NCI-H1436 (cell line): ENCODE results near the gene GALNT15.

Experiments
- DNase-seq: peaks from one replicate; lab custom pipeline; 2025; lab: John Stamatoyannopoulos, UW

GALNT15 gene

GRCh38 chr3:16174389-16174788 is at the start of gene GALNT15:
GALNT15 (plus strand) TSS chr3:16174680; CDS start chr3:16175152, 472 bp downstream.
- DNase-seq = no peak

GRCh38 chr3:16126634-16127033 is 47.8 kb upstream of the GALNT15 start:
- no peak for DNase-seq

DNA sequence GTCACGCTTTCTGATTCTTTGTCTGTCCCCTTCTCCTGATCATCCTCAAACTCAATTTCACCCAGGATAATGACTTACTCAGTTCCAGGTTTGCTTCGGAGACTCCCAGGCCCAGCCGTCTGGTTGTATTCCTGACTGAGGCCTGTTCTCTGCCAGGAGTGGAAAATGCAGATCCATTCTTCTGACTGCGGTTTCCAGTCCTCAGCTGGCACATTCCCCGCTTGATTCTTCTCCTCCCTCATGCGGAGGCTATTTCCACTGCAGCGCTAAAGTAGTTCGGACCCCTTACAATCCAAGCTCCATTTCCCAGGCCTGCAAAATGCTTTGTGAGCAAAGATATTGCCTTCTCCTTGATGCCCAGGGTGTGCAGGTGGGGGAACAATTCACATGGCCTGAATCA is 47.2 kb upstream of the GALNT15 start:
- DNase-seq = no peak

DNA sequence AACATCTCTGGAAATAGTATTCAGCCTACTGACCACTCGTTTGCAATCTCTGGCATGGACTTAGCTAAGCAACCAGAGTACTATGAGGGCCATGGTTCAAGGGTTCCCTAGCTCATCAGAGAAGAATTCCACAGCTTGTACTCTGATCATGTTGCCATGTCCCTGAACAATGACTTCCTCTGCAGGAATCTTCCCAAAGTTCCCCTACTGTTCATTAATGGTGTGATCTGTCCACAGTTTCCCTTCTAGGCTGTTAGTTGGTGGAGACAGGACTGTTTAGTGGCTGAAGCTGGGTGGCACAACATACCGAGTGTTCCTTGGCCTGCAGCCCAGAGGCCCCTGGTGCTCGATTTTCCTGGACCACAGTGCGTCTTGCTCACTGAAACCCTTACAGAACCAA is 44.4 kb upstream of the GALNT15 start:
- no peak for DNase-seq

- DNase-seq = no peak
Measured at GRCh38 chr3:16132190-16132589, 42.3 kb upstream of the GALNT15 start.

GRCh38 chr3:16132928-16133327 is 41.6 kb upstream of the GALNT15 start:
- no peak for DNase-seq

- no peak for DNase-seq
Measured at GRCh38 chr3:16134173-16134928, 40.1 kb upstream of the GALNT15 start.

- DNase-seq = no peak
Measured at GRCh38 chr3:16136055-16136454, 38.4 kb upstream of the GALNT15 start.

- DNase-seq = no peak
Measured at GRCh38 chr3:16137044-16137443, 37.4 kb upstream of the GALNT15 start.

DNA sequence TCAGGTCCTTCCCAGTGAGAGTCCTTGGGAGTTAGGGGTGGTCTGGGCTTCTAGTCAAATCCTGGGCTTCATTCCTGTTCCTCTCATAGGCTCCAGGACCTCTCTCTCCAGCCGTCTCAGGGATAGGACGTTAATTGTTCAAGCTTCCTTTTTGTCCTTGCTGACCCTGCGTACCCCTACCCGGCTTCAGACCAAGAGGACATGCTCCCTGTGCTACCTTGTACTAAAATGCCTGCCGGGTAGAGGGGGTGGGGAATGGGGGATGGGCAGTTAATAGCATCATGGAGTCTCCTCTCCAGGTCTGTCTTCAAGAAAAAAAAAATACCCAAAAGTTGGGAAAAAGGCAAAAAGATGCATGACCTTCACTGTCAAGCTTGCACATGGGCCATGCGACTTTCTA is 36.5 kb upstream of the GALNT15 start:
- no peak for DNase-seq

DNA sequence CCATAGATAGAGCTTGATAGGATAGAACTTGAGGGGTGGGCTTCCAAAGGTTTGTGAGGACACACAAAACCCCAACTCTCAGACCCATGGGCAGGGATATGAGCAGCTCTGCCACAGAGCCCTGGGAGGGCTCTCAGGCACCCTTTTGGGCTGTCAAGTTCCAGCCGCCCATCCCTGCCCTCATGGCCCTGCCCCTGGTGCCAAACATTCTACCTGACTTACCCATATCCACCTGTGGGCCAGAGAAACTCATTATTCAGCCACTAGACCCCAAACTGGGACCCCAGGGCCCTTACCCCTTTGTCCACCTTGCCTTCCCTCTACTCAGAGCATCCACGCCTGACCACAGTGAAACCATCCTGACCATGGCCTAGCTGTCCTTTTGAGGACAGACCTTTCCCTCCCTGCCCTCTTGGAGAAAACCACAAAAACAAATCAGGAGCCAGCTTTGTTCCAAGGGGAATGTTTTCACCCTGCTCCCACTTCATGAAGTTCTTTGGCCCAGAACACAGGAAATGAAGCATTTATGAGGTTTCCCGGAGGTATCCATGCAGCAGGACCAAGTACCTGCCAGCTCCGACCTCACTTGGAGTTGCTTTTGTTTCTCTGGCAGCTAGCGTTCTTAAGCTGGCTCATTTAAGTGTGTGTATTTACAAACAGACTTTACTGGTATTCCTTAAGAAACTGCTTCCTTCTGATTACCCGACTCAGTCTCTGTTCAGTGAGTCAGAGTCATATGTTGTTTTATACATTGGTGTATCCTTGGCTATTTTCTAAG is 34.2 kb upstream of the GALNT15 start:
- no peak for DNase-seq

- no peak for DNase-seq
Measured at GRCh38 chr3:16140894-16141285, 33.6 kb upstream of the GALNT15 start.

- DNase-seq = no peak
Measured at GRCh38 chr3:16142350-16143025, 32.0 kb upstream of the GALNT15 start.

GRCh38 chr3:16143861-16144447 is 30.5 kb upstream of the GALNT15 start:
- no peak for DNase-seq

- no peak for DNase-seq
Measured at GRCh38 chr3:16145176-16145575, 29.3 kb upstream of the GALNT15 start.

DNA sequence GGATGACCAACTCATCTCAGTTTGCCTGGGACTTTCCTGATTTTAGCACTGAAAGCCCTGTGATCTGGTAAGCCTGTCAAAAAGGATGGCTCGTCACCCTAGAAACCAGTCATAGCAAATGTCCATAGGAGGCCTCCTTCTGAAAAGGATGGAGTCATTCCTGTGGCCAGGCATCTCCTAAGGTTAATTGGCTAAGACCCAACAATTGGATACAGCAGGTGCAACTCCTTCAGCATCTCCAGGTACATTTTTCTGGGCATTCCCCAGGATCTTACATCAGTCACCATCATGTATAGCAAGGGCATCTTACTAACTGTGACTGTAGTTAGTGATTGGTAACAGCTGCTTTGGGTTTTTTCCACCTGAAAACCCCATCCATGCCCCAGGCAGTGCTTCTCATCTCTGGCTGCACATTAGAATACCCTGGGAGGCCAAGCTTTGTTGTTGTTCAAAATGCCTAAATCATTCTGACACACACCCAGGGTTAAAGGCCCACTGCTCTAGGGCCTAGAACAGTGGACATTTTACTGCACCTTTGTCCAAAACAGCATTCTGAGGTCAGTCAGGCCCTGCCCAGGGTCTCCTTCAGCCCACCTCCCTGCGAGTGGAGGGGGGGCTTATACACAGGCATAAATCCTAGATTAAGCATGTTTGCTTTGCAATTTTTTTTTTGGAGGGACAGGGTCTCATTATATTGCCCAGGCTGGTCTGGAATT is 28.3 kb upstream of the GALNT15 start:
- DNase-seq = no peak

DNA sequence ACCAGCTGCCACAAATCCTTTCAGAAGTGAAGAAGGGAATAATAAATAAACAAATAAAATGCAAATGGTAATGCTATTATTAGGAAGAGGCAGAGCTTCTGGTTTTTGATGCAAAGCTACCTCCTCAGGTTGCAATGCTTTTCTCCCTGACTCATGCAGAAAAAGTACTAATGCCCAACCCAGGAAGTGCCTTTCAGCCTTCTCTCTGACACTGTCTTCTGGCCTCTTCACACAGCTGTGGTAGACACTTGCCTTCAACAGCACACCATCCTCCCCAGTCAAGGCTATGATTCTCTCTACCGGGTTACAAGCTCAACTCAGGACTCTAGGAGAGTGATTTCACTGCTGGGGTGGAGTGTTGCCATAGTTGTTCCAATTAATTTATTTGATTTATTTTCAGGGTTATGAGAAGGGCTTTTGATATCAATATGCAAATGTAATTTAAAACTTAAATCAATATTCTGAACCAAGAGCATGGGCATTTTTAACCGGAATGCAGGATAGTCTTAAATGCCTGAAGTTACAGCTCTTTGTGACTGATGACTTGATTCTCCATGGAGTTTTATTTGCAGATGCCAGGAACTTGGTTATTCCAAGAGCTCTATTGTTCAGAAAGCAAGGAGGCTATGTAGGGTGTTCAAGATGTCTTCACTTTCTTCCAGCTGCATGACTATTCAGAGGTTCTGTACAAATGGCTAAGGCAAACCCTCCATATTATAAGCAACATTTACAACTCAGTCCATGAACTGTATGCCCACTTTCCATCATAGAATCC is 27.1 kb upstream of the GALNT15 start:
- DNase-seq = no peak

DNA sequence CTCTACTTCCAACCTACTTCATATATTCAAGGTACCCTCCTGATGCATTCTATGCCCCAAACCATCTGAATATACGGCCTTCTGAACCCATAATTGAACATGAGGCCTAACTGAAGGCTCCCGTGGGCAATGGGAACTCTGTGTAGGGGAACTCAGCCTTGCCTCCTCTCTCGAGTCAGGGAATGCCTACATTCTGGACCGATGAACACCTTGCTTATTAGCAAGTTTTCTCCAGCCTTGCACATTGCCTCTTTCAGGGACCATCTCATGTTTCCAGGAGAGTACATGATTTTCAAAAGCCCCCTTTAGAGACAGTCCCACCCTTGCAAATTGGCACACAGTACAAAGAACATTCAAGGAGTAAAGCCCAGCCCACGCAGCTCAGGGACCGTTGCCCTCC is 26.3 kb upstream of the GALNT15 start:
- DNase-seq = no peak

GRCh38 chr3:16148783-16149182 is 25.7 kb upstream of the GALNT15 start:
- DNase-seq = no peak

- DNase-seq = no peak
Measured at GRCh38 chr3:16150285-16150684, 24.2 kb upstream of the GALNT15 start.

DNA sequence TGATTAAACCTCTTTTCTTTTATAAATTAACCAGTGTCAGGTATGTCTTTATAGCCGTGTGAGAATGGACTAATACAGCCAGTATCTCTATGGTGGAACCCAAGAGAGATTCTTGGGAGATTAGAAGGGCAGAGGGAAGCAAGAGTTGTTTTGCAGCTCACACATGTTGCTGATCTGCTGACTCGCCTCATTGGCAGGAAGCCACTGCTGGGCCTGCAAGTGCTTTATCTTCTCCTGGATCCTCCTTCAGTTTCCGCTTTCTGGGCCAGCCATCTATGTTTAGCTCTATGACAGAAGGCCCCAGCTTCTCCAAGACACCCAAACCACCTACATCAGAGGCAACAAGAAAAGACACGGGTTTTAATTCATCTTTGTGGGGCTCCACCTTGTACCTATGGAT is 23.4 kb upstream of the GALNT15 start:
- no peak for DNase-seq
